HG03520 (cell line): ENCODE measurements around the gene CD27.
"Not testable (repeated sequence)": the region's sequence is repeated elsewhere in the genome, so short reads cannot be mapped to it uniquely, and the experiment has no call there.

Source experiments
- ATAC-seq: cut with Tn5 transposase; IDR thresholded peaks from one replicate; pipeline ENCODE4 v1.9.1; 2021; ENCODE audit warnings: mild to moderate bottlenecking, moderate library complexity; ENCODE audit not compliant: unreplicated experiment

The CD27 gene

GRCh38 chr12:6461401-6462233, 16.9 kb downstream of the CD27 start:
- peak; percentile 71 for ATAC-seq

GRCh38 chr12:6462234-6462995, 17.7 kb downstream of the CD27 start:
- no peak for ATAC-seq

GRCh38 chr12:6463216-6463615, 18.5 kb downstream of the CD27 start:
- ATAC-seq, result no peak

GRCh38 chr12:6463858-6464257, 19.1 kb downstream of the CD27 start:
- ATAC-seq, result no peak

- ATAC-seq, result no peak
Observed at GRCh38 chr12:6464531-6464930, 19.8 kb downstream of the CD27 start.

GRCh38 chr12:6465467-6466183, 20.9 kb downstream of the CD27 start:
- ATAC-seq, result no peak

GRCh38 chr12:6466184-6466573, 21.4 kb downstream of the CD27 start:
- no peak for ATAC-seq

GRCh38 chr12:6466751-6467150, 22.0 kb downstream of the CD27 start:
- ATAC-seq, result not testable (repeated sequence)

GRCh38 chr12:6467571-6468282, 23.0 kb downstream of the CD27 start:
- not testable (repeated sequence) for ATAC-seq

- no peak for ATAC-seq
Observed at GRCh38 chr12:6468283-6468575, 23.5 kb downstream of the CD27 start.

- ATAC-seq, result no peak
Observed at GRCh38 chr12:6469092-6469491, 24.3 kb downstream of the CD27 start.

- ATAC-seq, result no peak
Observed at GRCh38 chr12:6469609-6470374, 25.0 kb downstream of the CD27 start.

GRCh38 chr12:6470375-6471163, 25.8 kb downstream of the CD27 start, which contains the start of gene VAMP1:
Gene VAMP1 (minus strand): TSS chr12:6470677. CDS start chr12:6470531, 146 bp downstream.
- peak; percentile 80 for ATAC-seq

- ATAC-seq, result no peak
Observed at GRCh38 chr12:6471989-6472360, 27.2 kb downstream of the CD27 start.

- ATAC-seq, result no peak
Observed at GRCh38 chr12:6472491-6472890, 27.7 kb downstream of the CD27 start.

GRCh38 chr12:6475233-6475975, 30.6 kb downstream of the CD27 start:
- ATAC-seq, result not testable (repeated sequence)

GRCh38 chr12:6476489-6476888, 31.7 kb downstream of the CD27 start:
- ATAC-seq, result no peak

GRCh38 chr12:6477601-6478377, 33.0 kb downstream of the CD27 start:
- ATAC-seq, result not testable (repeated sequence)
